ENCODE results near the gene TRIM2. TPM values are rescaled to one million over a fixed set of nuclear protein-coding genes. Genes with fewer than 3 reads are reported as not detected.

Gene TRIM2
- total and polyA plus RNA-seq, 11 donors, result 5.5 to 30.5 (median 18.5) TPM

DNA sequence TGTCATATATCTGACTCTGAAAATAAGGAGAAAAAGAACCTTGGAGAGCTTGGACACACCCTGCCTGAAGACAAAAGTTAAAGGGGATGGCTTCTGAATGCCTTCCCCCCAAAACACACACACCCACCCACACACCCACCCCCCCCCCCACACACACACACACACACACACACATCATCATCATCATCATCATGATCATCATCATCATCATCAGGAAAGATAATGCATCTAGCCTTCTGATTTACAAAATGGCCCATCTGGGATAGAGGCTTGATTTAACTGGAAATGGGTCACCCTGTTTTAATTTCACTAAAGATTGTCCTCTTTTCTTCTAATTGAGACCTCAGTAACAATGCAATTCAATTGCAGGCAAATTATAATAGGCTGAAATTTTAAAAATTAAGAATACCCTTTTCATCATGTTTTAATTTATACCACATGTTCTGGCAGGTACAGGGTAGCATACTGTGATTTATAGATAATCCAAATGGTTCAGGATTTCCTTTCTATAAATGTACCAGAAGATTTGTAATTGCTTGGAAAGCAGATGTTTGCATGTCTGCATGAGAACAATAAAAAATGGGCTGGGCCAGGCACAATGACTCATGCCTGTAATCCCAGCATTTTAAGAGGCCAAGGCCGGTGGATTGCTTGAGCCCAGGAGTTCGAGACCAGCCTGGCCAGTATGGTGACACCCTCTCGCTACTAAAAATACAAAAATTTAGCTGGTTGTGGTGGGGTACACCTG is 56.5 kb downstream of the TRIM2 start:
- DNase-seq (no peak), ATAC-seq (no peak)
- no peak overlapping the region for H3K4me3 ChIP-seq
- H3K9me3 ChIP-seq, result peaks cover 0 to 14% (median 3%) of the 10 kb centered on the region in 12 donors
- intact Hi-C loops (cut with DNase I), result no loop called here
- peaks cover 0 to 26% (median 2%) of the 10 kb centered on the region in 12 donors for H3K4me1 ChIP-seq
- TF ChIP-seq POLR2A (IDR thresholded peaks at IDR 0.05), result no peak
- TF ChIP-seq, protein P1, sequence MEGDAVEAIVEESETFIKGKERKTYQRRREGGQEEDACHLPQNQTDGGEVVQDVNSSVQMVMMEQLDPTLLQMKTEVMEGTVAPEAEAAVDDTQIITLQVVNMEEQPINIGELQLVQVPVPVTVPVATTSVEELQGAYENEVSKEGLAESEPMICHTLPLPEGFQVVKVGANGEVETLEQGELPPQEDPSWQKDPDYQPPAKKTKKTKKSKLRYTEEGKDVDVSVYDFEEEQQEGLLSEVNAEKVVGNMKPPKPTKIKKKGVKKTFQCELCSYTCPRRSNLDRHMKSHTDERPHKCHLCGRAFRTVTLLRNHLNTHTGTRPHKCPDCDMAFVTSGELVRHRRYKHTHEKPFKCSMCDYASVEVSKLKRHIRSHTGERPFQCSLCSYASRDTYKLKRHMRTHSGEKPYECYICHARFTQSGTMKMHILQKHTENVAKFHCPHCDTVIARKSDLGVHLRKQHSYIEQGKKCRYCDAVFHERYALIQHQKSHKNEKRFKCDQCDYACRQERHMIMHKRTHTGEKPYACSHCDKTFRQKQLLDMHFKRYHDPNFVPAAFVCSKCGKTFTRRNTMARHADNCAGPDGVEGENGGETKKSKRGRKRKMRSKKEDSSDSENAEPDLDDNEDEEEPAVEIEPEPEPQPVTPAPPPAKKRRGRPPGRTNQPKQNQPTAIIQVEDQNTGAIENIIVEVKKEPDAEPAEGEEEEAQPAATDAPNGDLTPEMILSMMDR (IDR thresholded peaks at IDR 0.05), result no peak
- no peaks in the 10 kb centered on the region for H3K36me3 ChIP-seq
- H3K27me3 ChIP-seq, result no peaks in the 10 kb centered on the region
- WGBS, 4 donors, result 62 to 84% (median 76%) methylated on average over 3 of the region's 3 CpGs
- no peak overlapping the region for H3K27ac ChIP-seq

DNA sequence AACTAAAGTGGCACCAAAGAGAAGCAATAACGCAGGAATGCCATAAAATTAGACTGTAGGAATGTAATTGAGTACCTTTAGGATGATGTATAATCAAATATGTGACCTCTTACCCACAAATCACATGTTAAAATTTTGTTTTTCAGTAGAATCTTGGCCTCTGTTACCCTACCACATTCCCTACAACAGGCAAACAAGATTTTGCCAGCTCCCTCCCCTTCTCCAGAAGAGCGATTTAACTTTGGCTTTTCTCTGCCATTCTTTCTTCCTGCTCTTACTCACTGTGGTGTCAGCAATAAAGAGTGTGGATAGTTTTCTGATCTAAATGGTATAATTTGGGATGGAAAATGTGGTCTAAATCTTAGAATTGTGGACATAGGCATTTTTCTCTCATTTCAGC is 57.2 kb downstream of the TRIM2 start:
- 94 to 100% (median 97%) methylated on average over 2 of the region's 2 CpGs for WGBS, 4 donors
- Histone ChIP-seq H3K4me3 (no peak overlapping the region), H3K9me3 (peaks cover 0 to 14% (median 3%) of the 10 kb centered on the region in 12 donors), H3K4me1 (peaks cover 0 to 28% (median 2%) of the 10 kb centered on the region in 12 donors), H3K36me3 (no peaks in the 10 kb centered on the region), H3K27ac (no peak overlapping the region), H3K27me3 (no peaks in the 10 kb centered on the region)
- DNase-seq (no peak), ATAC-seq (no peak)
- TF ChIP-seq POLR2A (IDR thresholded peaks at IDR 0.05), result no peak
- TF ChIP-seq, protein P1 (IDR thresholded peaks at IDR 0.05), result no peak
- intact Hi-C loops (cut with DNase I), result no loop called here

DNA sequence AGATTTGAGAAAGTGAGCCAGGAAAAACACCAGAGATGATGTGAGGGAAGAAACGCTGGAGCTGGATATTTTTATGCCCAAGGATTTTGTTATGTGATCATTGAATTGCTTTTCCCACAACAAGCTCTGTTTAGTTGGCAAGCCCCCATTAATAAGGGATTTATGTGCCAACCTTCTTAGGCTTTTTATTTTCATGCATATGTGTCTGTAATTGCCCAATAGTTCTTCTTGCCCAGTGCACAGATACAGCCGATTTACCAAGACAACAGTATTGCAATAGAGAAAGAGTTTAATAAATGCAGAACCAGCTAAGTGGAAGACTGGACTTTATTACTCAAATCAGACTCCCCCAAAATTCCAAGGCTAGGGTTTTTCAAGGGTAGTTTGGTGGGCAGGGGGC is 57.7 kb downstream of the TRIM2 start:
- H3K27me3 ChIP-seq, result no peaks in the 10 kb centered on the region
- TF ChIP-seq, protein P1 (IDR thresholded peaks at IDR 0.05), result no peak
- no peak for TF ChIP-seq POLR2A (IDR thresholded peaks at IDR 0.05)
- intact Hi-C loops (cut with DNase I), result no loop called here
- peaks cover 0 to 14% (median 3%) of the 10 kb centered on the region in 12 donors for H3K9me3 ChIP-seq
- ATAC-seq (no peak), DNase-seq (no peak)
- WGBS, 4 donors, result 83 to 98% (median 90%) methylated on average over 2 of the region's 2 CpGs
- no peak overlapping the region for H3K4me3 ChIP-seq
- peaks cover 0 to 27% (median 2%) of the 10 kb centered on the region in 12 donors for H3K4me1 ChIP-seq
- H3K36me3 ChIP-seq, result no peaks in the 10 kb centered on the region
- H3K27ac ChIP-seq, result no peak overlapping the region

DNA sequence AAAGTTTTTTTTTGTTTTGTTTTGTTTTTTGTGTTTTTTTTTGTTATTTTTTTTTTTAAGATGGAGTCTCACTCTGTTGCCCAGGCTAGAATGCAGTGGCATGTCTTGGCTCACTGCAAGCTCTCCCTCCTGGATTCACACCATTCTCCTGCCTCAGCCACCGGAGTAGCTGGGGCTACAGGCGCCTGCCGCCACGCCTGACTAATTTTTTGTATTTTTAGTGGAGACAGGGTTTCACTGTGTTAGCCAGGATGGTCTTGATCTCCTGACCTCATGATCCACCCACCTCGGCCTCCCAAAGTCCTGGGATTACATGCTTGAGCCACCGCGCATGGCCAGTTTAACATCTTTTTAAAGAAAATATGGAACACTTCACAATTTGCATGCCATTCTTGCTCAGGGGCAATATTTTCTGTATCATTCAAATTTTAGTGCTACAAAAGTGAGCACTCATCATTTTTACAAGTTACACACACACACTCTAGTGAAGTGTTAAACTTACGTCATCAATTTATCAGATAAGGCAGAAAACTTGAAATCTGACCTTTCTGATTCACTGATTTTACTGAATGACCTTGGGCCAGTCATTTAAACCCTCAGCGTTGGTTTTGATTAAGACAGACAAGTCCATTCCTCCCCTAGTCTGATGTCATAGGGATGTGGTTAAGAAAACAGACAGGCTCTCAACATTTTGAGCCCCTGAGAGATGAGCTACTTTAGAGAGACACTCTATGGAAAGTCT is 61.2 kb downstream of the TRIM2 start:
- H3K27ac ChIP-seq, result no peak overlapping the region
- no peak for DNase-seq
- no peaks in the 10 kb centered on the region for H3K27me3 ChIP-seq
- no peak for ATAC-seq
- peaks cover 0 to 24% (median 4%) of the 10 kb centered on the region in 12 donors for H3K4me1 ChIP-seq
- H3K36me3 ChIP-seq, result peaks cover 0 to 4% (median 0%) of the 10 kb centered on the region in 9 donors
- no peak overlapping the region for H3K4me3 ChIP-seq
- H3K9me3 ChIP-seq, result peaks cover 0 to 14% (median 3%) of the 10 kb centered on the region in 12 donors
- TF ChIP-seq, protein P1 (IDR thresholded peaks at IDR 0.05), result no peak
- TF ChIP-seq POLR2A (IDR thresholded peaks at IDR 0.05), result no peak
- intact Hi-C loops (cut with DNase I), result no loop called here
- WGBS, 4 donors, result 86 to 91% (median 87%) methylated on average over 9 of the region's 9 CpGs

All from heart left ventricle (tissue), 16 donors.